A549 (cell line): Measurements from ENCODE around the gene FAM217B.

ENCODE experiments used
- EP300 ChIP-seq, 2 experiments: fragments of >200 bp; sonication (Bioruptor Twin); formaldehyde crosslinking; IDR thresholded peaks; 2 replicates in 1 of 2; 3 replicates in 1 of 2; pipeline ENCODE4 v1.6.1; 2016 to 2017
- FOSL2 ChIP-seq, 2 experiments: fragments of 450-650 bp in 1 of 2; fragments of >200 bp in 1 of 2; sonication (Bioruptor Twin) in 1 of 2; formaldehyde crosslinking; IDR thresholded peaks; 2 replicates each; pipeline versions ENCODE4 v1.5.0 to v1.6.1; 2016 to 2020; ENCODE audit warnings: mild to moderate bottlenecking in 1 of 2, moderate library complexity in 1 of 2
- JUN ChIP-seq, 2 experiments: fragments of >200 bp; sonication (Bioruptor Twin); formaldehyde crosslinking; IDR thresholded peaks; 2 replicates in 1 of 2; 3 replicates in 1 of 2; pipeline ENCODE4 v1.6.1; 2016 to 2017
- KDM1A ChIP-seq: fragments of 200-600 bp; sonication (generic); IDR thresholded peaks from 2 replicates; pipeline ENCODE4 v1.6.1; 2016; ENCODE audit warnings: low read depth, mild to moderate bottlenecking
- MAZ ChIP-seq: fragments of 150-350 bp; IDR thresholded peaks from 2 replicates; pipeline ENCODE4 v1.6.1; 2014; ENCODE audit warnings: antibody characterized with exemption, low read depth, low read length, borderline replicate concordance
- PBX3 ChIP-seq: IDR thresholded peaks from 2 replicates; pipeline ENCODE4 v1.6.1; 2012
- POLR2A ChIP-seq: IDR thresholded peaks from 2 replicates; pipeline ENCODE4 v1.6.1; 2012; ENCODE audit warnings: mild to moderate bottlenecking, low read length
- RFX5 ChIP-seq: fragments of 450-650 bp; IDR thresholded peaks from 2 replicates; pipeline ENCODE4 v1.7.1; 2014; ENCODE audit warnings: antibody characterized with exemption, mild to moderate bottlenecking, moderate library complexity
- SMC3 ChIP-seq: fragments of >200 bp; sonication (Bioruptor Twin); formaldehyde crosslinking; IDR thresholded peaks from 3 replicates; pipeline ENCODE4 v1.6.1; 2018; ENCODE audit warnings: inconsistent platforms
- TF ChIP-seq, protein P1 (sequence below): fragments of >200 bp; sonication (Bioruptor Twin); formaldehyde crosslinking; IDR thresholded peaks from 3 replicates; pipeline ENCODE4 v1.5.1; 2016

GRCh38 chr20:59925899-59926298 is 14.3 kb upstream of the FAM217B start:
- no peak for TF ChIP-seq POLR2A
- TF ChIP-seq FOSL2 (IDR thresholded peaks at IDR 0.05) = no peak
- no peak for TF ChIP-seq FOSL2 (CRISPR knock-in tag; IDR thresholded peaks at IDR 0.05)
- TF ChIP-seq, protein P1, sequence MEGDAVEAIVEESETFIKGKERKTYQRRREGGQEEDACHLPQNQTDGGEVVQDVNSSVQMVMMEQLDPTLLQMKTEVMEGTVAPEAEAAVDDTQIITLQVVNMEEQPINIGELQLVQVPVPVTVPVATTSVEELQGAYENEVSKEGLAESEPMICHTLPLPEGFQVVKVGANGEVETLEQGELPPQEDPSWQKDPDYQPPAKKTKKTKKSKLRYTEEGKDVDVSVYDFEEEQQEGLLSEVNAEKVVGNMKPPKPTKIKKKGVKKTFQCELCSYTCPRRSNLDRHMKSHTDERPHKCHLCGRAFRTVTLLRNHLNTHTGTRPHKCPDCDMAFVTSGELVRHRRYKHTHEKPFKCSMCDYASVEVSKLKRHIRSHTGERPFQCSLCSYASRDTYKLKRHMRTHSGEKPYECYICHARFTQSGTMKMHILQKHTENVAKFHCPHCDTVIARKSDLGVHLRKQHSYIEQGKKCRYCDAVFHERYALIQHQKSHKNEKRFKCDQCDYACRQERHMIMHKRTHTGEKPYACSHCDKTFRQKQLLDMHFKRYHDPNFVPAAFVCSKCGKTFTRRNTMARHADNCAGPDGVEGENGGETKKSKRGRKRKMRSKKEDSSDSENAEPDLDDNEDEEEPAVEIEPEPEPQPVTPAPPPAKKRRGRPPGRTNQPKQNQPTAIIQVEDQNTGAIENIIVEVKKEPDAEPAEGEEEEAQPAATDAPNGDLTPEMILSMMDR = no peak
- TF ChIP-seq SMC3 = no peak
- TF ChIP-seq RFX5 = no peak
- TF ChIP-seq EP300 (IDR thresholded peaks at IDR 0.05) = no peak
- no peak for TF ChIP-seq JUN (IDR thresholded peaks at IDR 0.05)
- TF ChIP-seq PBX3 = no peak
- no peak for TF ChIP-seq MAZ
- no peak for TF ChIP-seq KDM1A
